Measurements from ENCODE around the gene LCN9.
"Not testable (repeated sequence)": the region's sequence is repeated elsewhere in the genome, so short reads cannot be mapped to it uniquely, and the experiment has no call there.

LCN9 gene

GRCh38 chr9:135665795-135666189 lies 2.7 kb downstream of the LCN9 start:
- H3K27me3 ChIP-seq (replicated peaks; ENCODE audit: control insufficient read depth, insufficient read depth, low read length), result no peaks in the 10 kb centered on the region
- H3K4me3 ChIP-seq (replicated peaks; ENCODE audit: low read depth, low read length), result no peak overlapping the region
- DNase-seq (ENCODE audit: extremely low read depth, insufficient read length), result no peak
- TF ChIP-seq CTCF (IDR thresholded peaks at IDR 0.05; ENCODE audit: insufficient read depth, low read length, poor library complexity, severe bottlenecking), result no peak
- H3K36me3 ChIP-seq (ENCODE audit: control insufficient read depth, insufficient read depth, low read length), result no peaks in the 10 kb centered on the region

- Histone ChIP-seq H3K36me3 (ENCODE audit: control insufficient read depth, insufficient read depth, low read length) (no peaks in the 10 kb centered on the region), H3K27me3 (replicated peaks; ENCODE audit: control insufficient read depth, insufficient read depth, low read length) (no peaks in the 10 kb centered on the region), H3K4me3 (replicated peaks; ENCODE audit: low read depth, low read length) (no peak overlapping the region)
- TF ChIP-seq CTCF (IDR thresholded peaks at IDR 0.05; ENCODE audit: insufficient read depth, low read length, poor library complexity, severe bottlenecking), result no peak
- DNase-seq (ENCODE audit: extremely low read depth, insufficient read length), result no peak
Measured at GRCh38 chr9:135666534-135667462, 3.7 kb downstream of the LCN9 start.

GRCh38 chr9:135667463-135668001 lies 4.4 kb downstream of the LCN9 start:
- Histone ChIP-seq H3K4me3 (replicated peaks; ENCODE audit: low read depth, low read length) (no peak overlapping the region), H3K36me3 (ENCODE audit: control insufficient read depth, insufficient read depth, low read length) (no peaks in the 10 kb centered on the region), H3K27me3 (replicated peaks; ENCODE audit: control insufficient read depth, insufficient read depth, low read length) (no peaks in the 10 kb centered on the region)
- TF ChIP-seq CTCF (IDR thresholded peaks at IDR 0.05; ENCODE audit: insufficient read depth, low read length, poor library complexity, severe bottlenecking), result no peak
- no peak for DNase-seq (ENCODE audit: extremely low read depth, insufficient read length)

- H3K27me3 ChIP-seq (replicated peaks; ENCODE audit: control insufficient read depth, insufficient read depth, low read length); H3K4me3 ChIP-seq (replicated peaks; ENCODE audit: low read depth, low read length); DNase-seq (ENCODE audit: extremely low read depth, insufficient read length); H3K36me3 ChIP-seq (ENCODE audit: control insufficient read depth, insufficient read depth, low read length): not testable (repeated sequence)
Measured at GRCh38 chr9:135669018-135669417, 5.9 kb downstream of the LCN9 start.

GRCh38 chr9:135669616-135670285 lies 6.6 kb downstream of the LCN9 start:
- H3K27me3 ChIP-seq (replicated peaks; ENCODE audit: control insufficient read depth, insufficient read depth, low read length), result no peaks in the 10 kb centered on the region
- TF ChIP-seq CTCF (IDR thresholded peaks at IDR 0.05; ENCODE audit: insufficient read depth, low read length, poor library complexity, severe bottlenecking), result no peak
- no peaks in the 10 kb centered on the region for H3K36me3 ChIP-seq (ENCODE audit: control insufficient read depth, insufficient read depth, low read length)

More at GRCh38 chr9:135669616-135670285, 6.6 kb downstream of the LCN9 start:
- no peak for DNase-seq (ENCODE audit: extremely low read depth, insufficient read length)
- no peak overlapping the region for H3K4me3 ChIP-seq (replicated peaks; ENCODE audit: low read depth, low read length)

Data from GM06990 (cell line).